Measurements from ENCODE around the gene PDF. TPM values are rescaled to one million over a fixed set of nuclear protein-coding genes. Genes with fewer than 3 reads are reported as not detected.

The PDF gene
- total RNA-seq, 4 donors from 2014 or later: 12.8 to 25.0 (median 19.1) TPM

DNA sequence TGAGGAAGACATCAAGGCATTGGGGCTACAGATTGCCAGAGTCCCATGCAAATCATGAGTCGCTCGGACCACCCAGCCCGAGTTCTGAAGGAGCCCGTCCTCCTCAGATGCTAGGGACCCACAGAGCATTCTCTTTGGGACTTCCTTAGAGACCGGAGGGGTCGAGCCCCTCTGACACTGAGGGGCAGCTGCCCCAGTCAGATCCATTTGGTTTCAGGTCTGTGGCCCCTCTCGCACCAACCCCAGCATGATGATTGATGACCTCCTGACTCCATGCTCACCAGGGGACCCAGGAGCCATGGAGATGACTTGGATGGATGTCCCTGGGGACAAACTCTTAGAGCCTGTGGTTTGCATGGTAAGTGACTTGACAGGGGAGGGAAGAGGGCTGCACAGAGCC lies 8.0 kb downstream of the PDF start:
- no peak for ATAC-seq (ENCODE audit: low FRiP score)
- no peak for DNase-seq (ENCODE audit: low spot score)

DNA sequence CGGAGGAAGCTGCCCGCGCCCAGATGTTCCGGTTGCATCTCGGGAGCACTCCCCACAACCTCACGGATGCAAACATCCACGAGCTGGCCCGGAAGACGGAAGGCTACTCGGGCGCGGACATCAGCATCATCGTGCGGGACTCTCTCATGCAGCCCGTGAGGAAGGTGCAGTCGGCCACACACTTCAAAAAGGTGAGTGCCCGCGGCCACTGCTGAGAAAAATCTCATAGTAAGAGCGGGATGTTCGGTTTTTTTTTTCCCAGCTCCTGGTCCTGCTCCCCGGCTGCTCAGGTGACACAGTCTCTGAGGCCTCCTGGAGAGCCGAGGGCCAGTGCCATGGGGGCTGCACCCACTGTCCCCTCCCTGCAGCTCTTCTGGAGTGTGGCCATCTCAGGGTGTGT lies 9.3 kb downstream of the PDF start:
- ATAC-seq (ENCODE audit: low FRiP score) (no peak), DNase-seq (ENCODE audit: low spot score) (no peak)
- TF ChIP-seq, protein P1, sequence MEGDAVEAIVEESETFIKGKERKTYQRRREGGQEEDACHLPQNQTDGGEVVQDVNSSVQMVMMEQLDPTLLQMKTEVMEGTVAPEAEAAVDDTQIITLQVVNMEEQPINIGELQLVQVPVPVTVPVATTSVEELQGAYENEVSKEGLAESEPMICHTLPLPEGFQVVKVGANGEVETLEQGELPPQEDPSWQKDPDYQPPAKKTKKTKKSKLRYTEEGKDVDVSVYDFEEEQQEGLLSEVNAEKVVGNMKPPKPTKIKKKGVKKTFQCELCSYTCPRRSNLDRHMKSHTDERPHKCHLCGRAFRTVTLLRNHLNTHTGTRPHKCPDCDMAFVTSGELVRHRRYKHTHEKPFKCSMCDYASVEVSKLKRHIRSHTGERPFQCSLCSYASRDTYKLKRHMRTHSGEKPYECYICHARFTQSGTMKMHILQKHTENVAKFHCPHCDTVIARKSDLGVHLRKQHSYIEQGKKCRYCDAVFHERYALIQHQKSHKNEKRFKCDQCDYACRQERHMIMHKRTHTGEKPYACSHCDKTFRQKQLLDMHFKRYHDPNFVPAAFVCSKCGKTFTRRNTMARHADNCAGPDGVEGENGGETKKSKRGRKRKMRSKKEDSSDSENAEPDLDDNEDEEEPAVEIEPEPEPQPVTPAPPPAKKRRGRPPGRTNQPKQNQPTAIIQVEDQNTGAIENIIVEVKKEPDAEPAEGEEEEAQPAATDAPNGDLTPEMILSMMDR (IDR thresholded peaks at IDR 0.05): no peak

More for the DNA sequence above, 8.0 kb downstream of the PDF start:
- TF ChIP-seq, protein P1 (IDR thresholded peaks at IDR 0.05): no peak

DNA sequence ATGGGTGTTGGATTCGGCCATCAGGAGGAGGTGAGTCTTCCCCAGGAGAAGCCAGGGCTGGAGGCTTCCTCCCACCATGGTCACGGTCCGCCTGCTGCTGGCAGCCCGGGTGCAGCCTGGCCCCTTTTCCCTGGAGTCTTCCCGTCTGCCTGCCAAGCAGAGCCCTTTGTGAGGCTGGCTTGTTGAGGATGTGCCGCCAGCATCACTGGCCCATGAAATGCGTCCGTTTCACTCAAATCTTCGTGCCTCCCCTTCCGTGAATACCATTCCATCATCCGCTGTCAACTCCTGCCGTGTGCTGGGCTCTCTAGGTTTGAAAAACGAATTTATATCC lies 9.7 kb downstream of the PDF start:
- TF ChIP-seq, protein P1 (IDR thresholded peaks at IDR 0.05): no peak
- ATAC-seq (ENCODE audit: low FRiP score) (no peak), DNase-seq (ENCODE audit: low spot score) (no peak)

DNA sequence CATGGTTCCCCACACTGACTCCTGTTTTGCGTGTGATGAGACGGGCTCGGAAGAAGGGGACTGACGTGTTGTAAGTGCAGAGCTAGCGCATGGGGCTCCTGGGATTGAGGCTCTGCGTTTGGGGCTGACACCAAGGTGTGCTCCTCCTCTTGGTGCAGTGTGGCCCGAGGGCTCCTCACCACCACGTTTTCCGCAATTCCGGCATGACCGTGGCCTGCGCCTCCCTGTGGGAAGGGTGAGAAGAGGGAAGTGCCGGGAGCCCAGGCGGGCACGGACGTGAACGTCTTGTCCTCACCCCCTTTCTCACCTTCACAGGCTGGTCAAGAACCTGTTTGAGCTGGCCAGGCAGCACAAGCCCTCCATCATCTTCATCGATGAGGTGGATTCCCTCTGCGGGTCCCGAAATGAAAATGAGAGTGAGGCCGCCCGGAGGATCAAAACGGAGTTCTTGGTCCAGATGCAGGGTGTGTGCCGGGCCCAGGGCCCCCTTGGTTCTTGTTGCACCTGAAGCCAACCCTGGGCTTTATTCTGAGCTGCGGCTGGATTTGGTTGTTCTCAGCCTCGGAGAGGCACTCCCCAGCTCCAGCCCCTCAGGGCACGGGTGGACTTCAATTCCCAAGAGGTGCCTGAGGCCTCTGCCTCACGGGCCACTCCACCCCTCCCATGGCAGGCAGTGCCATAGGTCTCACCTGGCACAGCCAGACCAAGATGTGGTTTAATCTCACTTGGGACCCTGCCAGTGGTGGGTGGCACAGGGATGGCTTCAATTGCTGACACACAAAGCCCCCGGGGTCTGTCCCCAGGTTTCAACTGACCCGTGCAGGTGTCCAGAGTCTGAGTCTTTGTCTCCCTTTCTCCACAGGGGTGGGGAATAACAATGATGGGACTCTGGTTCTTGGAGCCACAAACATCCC lies 10.3 kb downstream of the PDF start:
- TF ChIP-seq, protein P1 (IDR thresholded peaks at IDR 0.05): no peak
- ATAC-seq (ENCODE audit: low FRiP score): no peak
- DNase-seq (ENCODE audit: low spot score): no peak

DNA sequence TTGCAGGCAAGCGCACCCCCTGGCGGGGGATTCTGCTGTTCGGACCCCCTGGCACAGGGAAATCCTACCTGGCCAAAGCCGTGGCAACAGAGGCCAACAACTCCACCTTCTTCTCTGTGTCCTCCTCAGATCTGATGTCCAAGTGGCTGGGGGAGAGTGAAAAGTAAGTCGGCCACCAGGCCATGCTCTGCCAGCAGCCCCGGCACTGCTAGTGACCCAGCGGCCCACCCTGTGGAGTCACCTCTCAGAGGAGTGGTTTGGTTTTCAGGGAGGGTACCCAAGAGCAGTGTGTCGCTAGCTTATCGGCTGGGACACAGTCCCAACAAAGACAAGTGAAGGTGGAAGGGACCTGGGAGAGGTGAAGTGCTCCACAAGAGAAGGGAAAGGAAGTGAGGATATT lies 11.0 kb downstream of the PDF start:
- DNase-seq (ENCODE audit: low spot score) (no peak), ATAC-seq (ENCODE audit: low FRiP score) (no peak)
- TF ChIP-seq, protein P1 (IDR thresholded peaks at IDR 0.05): no peak

DNA sequence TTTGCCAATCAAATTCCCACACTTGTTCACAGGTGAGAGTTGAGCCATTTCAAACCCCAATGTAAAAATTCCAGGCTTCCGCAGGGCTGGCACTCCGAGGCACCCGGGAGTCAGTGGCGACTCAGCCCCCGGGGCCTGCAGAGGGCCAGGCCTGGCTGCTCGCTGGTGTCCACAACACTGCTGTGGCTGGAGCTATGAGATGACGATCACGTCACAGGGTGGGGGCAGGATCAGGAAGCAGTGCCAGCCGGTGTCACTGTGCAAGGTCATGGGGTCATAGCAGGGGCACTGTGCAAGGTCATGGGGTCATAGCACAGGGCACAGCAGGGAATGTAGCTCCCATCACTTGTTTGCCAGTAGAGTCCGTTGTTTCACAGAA lies 11.5 kb downstream of the PDF start:
- DNase-seq (ENCODE audit: low spot score): no peak
- ATAC-seq (ENCODE audit: low FRiP score): no peak
- TF ChIP-seq, protein P1 (IDR thresholded peaks at IDR 0.05): no peak
